NCI-H128 (cell line): Measurements from ENCODE around the gene VCP.
"Not testable (repeated sequence)": the region's sequence is repeated elsewhere in the genome, so short reads cannot be mapped to it uniquely, and the experiment has no call there.

Experiments
- DNase-seq: peaks from one replicate; lab custom pipeline; 2025; ENCODE audit not compliant: unreplicated experiment; lab: John Stamatoyannopoulos, UW

The VCP gene

DNA sequence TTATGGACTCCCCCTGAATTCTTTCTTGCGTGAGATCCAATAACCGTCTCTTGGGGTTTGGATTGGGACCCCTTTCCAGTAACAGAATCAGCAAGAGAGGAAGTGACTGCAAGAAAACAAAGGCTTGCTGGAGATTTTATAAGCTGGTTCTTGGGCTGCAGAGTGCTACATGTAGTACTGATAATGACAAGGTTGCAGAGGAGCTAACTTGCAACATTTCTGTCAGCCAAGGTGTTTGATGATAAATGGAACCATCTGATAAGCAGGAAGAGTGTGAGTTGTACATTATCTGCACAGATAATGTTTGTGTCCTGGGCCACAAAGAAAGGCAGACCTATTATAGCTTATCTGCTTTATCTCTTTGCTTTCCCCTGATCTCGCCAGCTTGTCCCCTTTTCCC lies 45.8 kb downstream of the VCP start:
- DNase-seq, result no peak

DNA sequence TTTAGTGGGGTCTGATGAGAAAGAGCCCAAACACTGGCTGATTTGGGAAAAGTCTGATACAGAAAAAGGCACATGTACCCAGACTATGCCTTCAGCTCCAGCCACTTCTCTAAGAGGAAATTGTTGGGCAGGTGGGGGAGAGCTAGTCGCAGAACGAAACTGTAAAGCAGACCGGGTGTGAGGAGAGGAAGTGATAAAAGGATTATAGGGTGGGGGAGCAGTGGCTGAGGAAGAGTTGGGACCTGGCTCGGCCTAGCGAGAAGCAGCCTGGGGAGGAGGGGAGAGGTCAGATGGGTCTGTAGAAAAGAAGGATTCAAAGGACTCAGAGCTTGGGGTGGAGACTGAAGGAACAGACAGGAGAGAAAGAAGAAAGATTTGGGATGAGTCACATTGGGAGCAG lies 49.0 kb downstream of the VCP start:
- DNase-seq, result not testable (repeated sequence)

DNA sequence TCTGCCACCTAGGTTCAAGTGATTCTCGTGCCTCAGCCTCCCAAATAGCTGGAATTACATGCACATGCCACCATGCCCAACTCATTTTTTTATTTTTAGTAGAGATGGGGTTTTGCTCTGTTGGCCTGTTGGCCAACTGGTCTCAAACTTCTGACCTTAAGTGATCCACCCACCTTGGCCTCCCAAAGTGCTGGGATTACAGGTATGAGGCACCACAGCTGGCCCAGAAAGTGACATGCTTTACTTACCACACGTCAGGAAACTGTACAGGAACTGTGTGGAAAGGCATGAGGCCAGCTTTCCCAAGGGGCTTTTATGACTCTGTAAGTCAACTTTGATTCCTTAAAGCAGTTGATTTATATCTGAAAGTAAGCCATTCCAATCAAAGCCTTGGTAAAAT lies 57.9 kb downstream of the VCP start:
- no peak for DNase-seq

DNA sequence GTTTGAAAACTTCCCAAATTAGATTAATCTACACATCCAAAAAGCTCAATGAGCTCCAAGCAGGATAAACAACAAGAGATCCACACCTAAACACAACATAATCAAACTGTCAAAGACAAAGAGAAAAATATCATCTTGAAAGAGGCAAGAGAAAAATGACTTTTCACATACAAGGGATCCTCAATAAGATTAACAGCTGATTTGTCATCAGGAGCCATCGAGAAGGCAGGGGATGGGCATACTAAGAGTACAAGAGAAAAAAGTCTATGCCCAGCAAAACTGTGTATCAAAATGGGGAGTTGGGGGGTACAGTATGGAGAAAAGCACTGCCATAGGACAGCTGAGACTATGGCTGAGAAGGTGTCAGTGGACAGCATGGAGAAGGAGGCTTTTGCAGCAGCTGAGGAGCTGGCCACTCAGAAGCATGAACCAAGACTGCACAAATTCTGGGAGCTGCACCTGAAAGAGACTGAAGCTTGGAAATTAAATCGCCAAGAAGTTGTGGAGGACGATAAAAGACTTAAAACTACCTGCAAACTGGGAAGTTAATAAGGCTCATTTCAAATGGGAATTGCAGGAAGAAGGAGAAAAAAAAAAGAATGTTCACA lies 62.0 kb downstream of the VCP start:
- DNase-seq, result no peak
